ENCODE results near the gene OR7A10.

OR7A10 gene

GRCh38 chr19:14804765-14805164, 44.0 kb downstream of the OR7A10 start:
- H3F3A ChIP-seq (ENCODE audit: insufficient read depth): no peaks in the 10 kb centered on the region
- no peak overlapping the region for H3K9ac ChIP-seq (ENCODE audit: low read length)
- no peaks in the 10 kb centered on the region for H3K79me2 ChIP-seq (ENCODE audit: insufficient read depth, low read length)
- no peaks in the 10 kb centered on the region for H4K20me1 ChIP-seq (ENCODE audit: low read depth, low read length)
- TF ChIP-seq CTCF (IDR thresholded peaks at IDR 0.05; ENCODE audit: insufficient read depth, low read length, poor library complexity, severe bottlenecking): no peak
- no peak for TF ChIP-seq EZH2phosphoT487 (conservative IDR thresholded peaks at IDR 0.05; ENCODE audit: low read length)
- H3K9me2 ChIP-seq (replicated peaks; ENCODE audit: insufficient read depth, low read length): 0 out of 2 replicates have a peak, but pooled peaks cover 3% of the 10 kb centered on the region
- H3K36me3 ChIP-seq (ENCODE audit: low read length): no peaks in the 10 kb centered on the region
- no peak overlapping the region for H3K4me3 ChIP-seq (ENCODE audit: insufficient read depth, low read length, poor library complexity, severe bottlenecking)
- H2AFZ ChIP-seq (ENCODE audit: low read depth, low read length, severe bottlenecking): no peak overlapping the region
- no peak overlapping the region for H3K4me2 ChIP-seq (ENCODE audit: low read depth, low read length, poor library complexity, severe bottlenecking)
- H3K27ac ChIP-seq (ENCODE audit: low read depth, low read length): no peak overlapping the region
- H3K27me3 ChIP-seq (ENCODE audit: low read length): no peaks in the 10 kb centered on the region
- no peaks in the 10 kb centered on the region; the same call in 1 of the 2 replicates for H3K9me3 ChIP-seq (ENCODE audit: insufficient read depth, low read length)

- H3K4me2 ChIP-seq (ENCODE audit: low read depth, low read length, poor library complexity, severe bottlenecking): no peak overlapping the region
- H3K4me3 ChIP-seq (ENCODE audit: insufficient read depth, low read length, poor library complexity, severe bottlenecking): no peak overlapping the region
- no peak overlapping the region for H3K9ac ChIP-seq (ENCODE audit: low read length)
- no peaks in the 10 kb centered on the region for H3K79me2 ChIP-seq (ENCODE audit: insufficient read depth, low read length)
- no peaks in the 10 kb centered on the region for H3F3A ChIP-seq (ENCODE audit: insufficient read depth)
- H2AFZ ChIP-seq (ENCODE audit: low read depth, low read length, severe bottlenecking): no peak overlapping the region
- TF ChIP-seq EZH2phosphoT487 (conservative IDR thresholded peaks at IDR 0.05; ENCODE audit: low read length) (no peak), CTCF (IDR thresholded peaks at IDR 0.05; ENCODE audit: insufficient read depth, low read length, poor library complexity, severe bottlenecking) (no peak)
- no peaks in the 10 kb centered on the region for H3K36me3 ChIP-seq (ENCODE audit: low read length)
- no peaks in the 10 kb centered on the region for H4K20me1 ChIP-seq (ENCODE audit: low read depth, low read length)
- no peak overlapping the region for H3K27ac ChIP-seq (ENCODE audit: low read depth, low read length)
- no peaks in the 10 kb centered on the region for H3K9me3 ChIP-seq (ENCODE audit: insufficient read depth, low read length)
- no peaks in the 10 kb centered on the region for H3K27me3 ChIP-seq (ENCODE audit: low read length)
- H3K9me2 ChIP-seq (replicated peaks; ENCODE audit: insufficient read depth, low read length): 0 out of 2 replicates have a peak, but pooled peaks cover 3% of the 10 kb centered on the region
Measured at GRCh38 chr19:14798760-14799159, 50.0 kb downstream of the OR7A10 start.

- Histone ChIP-seq H3K27me3 (ENCODE audit: low read length) (no peaks in the 10 kb centered on the region), H3K79me2 (ENCODE audit: insufficient read depth, low read length) (no peaks in the 10 kb centered on the region), H3K27ac (ENCODE audit: low read depth, low read length) (no peak overlapping the region), H2AFZ (ENCODE audit: low read depth, low read length, severe bottlenecking) (no peak overlapping the region), H3K4me3 (ENCODE audit: insufficient read depth, low read length, poor library complexity, severe bottlenecking) (no peak overlapping the region), H3K9me3 (ENCODE audit: insufficient read depth, low read length) (no peaks in the 10 kb centered on the region), H3K4me2 (ENCODE audit: low read depth, low read length, poor library complexity, severe bottlenecking) (no peak overlapping the region), H3K9me2 (replicated peaks; ENCODE audit: insufficient read depth, low read length) (0 out of 2 replicates have a peak, but pooled peaks cover 3% of the 10 kb centered on the region), H4K20me1 (ENCODE audit: low read depth, low read length) (no peaks in the 10 kb centered on the region), H3K9ac (ENCODE audit: low read length) (no peak overlapping the region), H3K36me3 (ENCODE audit: low read length) (no peaks in the 10 kb centered on the region), H3F3A (ENCODE audit: insufficient read depth) (no peaks in the 10 kb centered on the region)
- TF ChIP-seq EZH2phosphoT487 (conservative IDR thresholded peaks at IDR 0.05; ENCODE audit: low read length) (no peak), CTCF (IDR thresholded peaks at IDR 0.05; ENCODE audit: insufficient read depth, low read length, poor library complexity, severe bottlenecking) (no peak)
Measured at GRCh38 chr19:14796021-14796420, 52.7 kb downstream of the OR7A10 start.
